Measurements from ENCODE around the gene CLSTN2.

GRCh38 chr3:140199008-140199407 lies 264.0 kb downstream of the CLSTN2 start:
- no peak for TF ChIP-seq CTCF (IDR thresholded peaks at IDR 0.05)
- no peak for TF ChIP-seq POLR2A (IDR thresholded peaks at IDR 0.05)
